Stomach smooth muscle (tissue), 2 donors: Measurements from ENCODE around the gene HERC2.
"Not testable (repeated sequence)": the region's sequence is repeated elsewhere in the genome, so short reads cannot be mapped to it uniquely, and the experiment has no call there.

Source experiments
- H3K27ac ChIP-seq: one replicate; pipeline ENCODE4 v1.7.0; 2013; ENCODE audit warnings: mild to moderate bottlenecking, low read length, inconsistent platforms
- H3K27me3 ChIP-seq, 2 donors: one replicate each; pipeline ENCODE4 v1.7.0; 2013; ENCODE audit warnings: low read length in 2 of 2; ENCODE audit not compliant: insufficient read depth in 2 of 2, control insufficient read depth in 1 of 2
- H3K36me3 ChIP-seq, 2 donors: one replicate each; pipeline ENCODE4 v1.7.0; 2013; ENCODE audit warnings: low read length in 2 of 2; ENCODE audit not compliant: control insufficient read depth in 2 of 2, insufficient read depth in 2 of 2
- H3K4me1 ChIP-seq: one replicate; pipeline ENCODE4 v1.7.0; 2013; ENCODE audit warnings: low read length; ENCODE audit not compliant: control insufficient read depth, insufficient read depth
- H3K4me3 ChIP-seq, 2 donors: one replicate each; pipeline ENCODE4 v1.7.0; 2013; ENCODE audit warnings: low read length in 2 of 2
- H3K9ac ChIP-seq, 2 donors: one replicate each; pipeline ENCODE4 v1.7.0; 2013; ENCODE audit warnings: low read length in 2 of 2, mild to moderate bottlenecking in 1 of 2
- H3K9me3 ChIP-seq, 2 donors: one replicate each; pipeline ENCODE4 v1.7.0; 2013; ENCODE audit warnings: low read length in 2 of 2; ENCODE audit not compliant: control insufficient read depth in 2 of 2
- donor health status: healthy.
- donor health status: Pancreatic carcinoma.

The HERC2 gene

DNA sequence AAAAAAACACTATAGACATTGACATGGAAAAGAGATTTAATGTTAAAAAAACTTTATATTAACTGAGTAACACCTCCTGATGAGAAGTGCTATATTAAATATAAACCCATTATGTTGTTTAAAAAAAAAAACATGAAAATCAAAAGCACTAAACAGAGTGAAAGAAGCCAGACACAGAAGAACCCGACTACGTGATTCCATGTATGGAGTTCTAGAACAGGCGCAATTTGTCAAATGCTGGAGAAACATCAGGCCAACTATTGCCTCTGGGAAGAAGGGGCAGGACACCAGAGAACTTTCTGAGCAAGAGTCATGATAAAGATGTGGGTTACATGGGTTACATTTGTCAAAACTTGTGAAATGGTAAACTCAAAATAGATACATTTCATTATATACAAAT lies 24.5 kb downstream of the HERC2 start:
- H3K9ac ChIP-seq, H3K27me3 ChIP-seq: not testable (repeated sequence)

DNA sequence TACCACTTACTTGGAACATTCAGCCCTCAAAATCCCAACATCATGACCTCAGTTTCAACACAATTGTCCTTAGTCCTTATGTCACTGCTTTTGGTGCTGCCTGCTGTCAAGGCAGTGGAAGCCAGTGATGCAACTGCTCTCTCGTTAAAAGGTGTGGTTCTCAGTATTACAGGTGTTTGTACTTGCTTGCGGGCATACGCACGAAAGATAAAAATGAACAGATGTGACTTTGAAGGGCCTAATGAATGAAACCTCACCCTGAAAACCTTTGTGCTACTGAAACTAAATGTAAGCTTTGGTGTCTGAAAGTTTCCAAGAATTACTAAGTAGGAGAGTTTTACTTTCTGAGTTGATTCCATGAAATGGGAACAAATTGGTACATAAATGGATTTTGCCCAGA lies 25.2 kb downstream of the HERC2 start:
- H3K9me3 ChIP-seq, H3K36me3 ChIP-seq, H3K4me1 ChIP-seq, H3K27me3 ChIP-seq, H3K4me3 ChIP-seq, H3K9ac ChIP-seq: not testable (repeated sequence)
- peak overlapping the region; percentile 31 for H3K27ac ChIP-seq

More for the DNA sequence above, 24.5 kb downstream of the HERC2 start:
- not testable (repeated sequence) for H3K9me3 ChIP-seq, H3K4me1 ChIP-seq, H3K27ac ChIP-seq, H3K4me3 ChIP-seq, H3K36me3 ChIP-seq

DNA sequence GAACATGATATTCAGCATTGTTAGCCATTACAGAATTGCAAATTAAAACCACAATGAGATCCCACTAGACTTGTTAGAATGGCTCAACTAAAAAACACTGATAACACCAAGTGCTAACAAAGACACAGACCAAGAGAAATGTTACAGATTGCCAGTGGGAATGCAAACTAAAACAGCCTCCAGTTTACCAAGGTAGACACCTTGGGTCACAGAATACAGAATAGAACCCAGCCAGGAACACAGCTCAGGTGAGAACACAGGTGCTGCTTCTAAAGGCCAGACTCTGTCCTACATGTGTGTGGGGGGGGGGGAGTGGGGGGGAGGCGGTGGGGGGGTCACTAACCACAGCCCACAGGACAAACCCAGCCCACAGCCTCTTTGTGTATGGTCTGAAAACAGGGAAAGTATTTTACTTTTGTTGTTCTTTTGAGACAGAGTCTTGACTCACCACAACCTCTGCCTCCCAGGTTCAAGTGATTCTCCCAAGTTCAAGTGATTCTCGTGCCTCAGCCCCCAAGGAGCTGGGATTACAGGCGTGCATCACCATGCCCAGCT lies 26.9 kb downstream of the HERC2 start:
- H3K9ac ChIP-seq, H3K4me1 ChIP-seq, H3K36me3 ChIP-seq, H3K9me3 ChIP-seq, H3K27me3 ChIP-seq, H3K27ac ChIP-seq, H3K4me3 ChIP-seq: not testable (repeated sequence)

DNA sequence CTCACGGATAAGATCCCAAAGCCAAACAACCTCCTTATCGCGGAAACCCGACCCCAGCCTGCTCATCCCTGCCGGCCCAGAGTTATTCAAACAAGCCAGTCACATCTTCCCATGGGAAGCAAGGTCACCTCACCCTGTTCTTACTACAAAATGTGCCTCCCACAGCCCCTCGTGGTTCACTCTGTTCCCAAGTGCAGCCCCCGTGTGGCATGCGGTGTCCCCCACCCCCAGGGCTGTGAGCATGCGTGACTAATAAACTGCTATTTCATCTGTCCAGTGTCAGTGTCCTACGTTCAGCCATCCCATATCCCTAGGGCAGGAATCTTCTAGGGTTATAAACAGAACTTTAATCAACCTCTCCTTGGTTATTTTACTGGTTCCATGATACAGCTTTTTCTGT lies 27.4 kb downstream of the HERC2 start:
- not testable (repeated sequence) for H3K27me3 ChIP-seq, H3K27ac ChIP-seq, H3K9me3 ChIP-seq, H3K4me1 ChIP-seq, H3K9ac ChIP-seq, H3K4me3 ChIP-seq
- H3K36me3 ChIP-seq = peaks cover 9 to 12% of the 10 kb centered on the region in 2 donors

DNA sequence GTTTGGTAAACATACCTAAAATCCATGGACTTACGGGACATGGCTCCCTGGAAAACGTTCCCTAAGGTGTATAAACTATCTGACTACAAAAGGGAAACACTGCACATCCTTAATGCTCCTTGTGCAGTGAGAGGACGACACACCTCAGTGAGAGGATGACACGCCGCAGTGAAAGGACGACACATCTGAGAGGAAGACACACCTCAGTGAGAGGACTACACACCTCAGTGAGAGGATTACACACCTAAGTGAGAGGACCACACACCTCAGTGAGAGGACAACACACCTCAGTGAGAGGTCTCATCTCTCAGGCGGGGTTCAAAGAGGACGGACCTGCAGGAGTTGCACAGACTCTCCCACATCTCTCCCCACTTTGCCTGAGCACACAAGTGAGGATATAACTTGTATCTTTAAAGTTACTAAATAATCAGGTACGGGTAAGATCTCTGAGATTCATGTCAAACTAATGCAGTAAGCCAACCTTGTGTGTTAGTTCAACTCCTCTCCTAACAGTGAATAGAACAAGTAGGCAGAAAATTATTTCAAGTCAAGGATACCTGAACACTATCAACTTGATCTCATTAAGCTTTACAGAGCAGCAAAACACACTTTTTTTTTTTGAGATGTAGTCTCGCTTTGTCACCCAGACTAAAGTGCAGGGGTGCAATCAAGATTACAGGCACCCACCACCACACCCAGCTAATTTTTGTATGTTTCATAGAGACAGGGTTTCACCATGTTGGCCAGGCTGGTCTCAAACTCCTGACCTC lies 32.1 kb downstream of the HERC2 start:
- Histone ChIP-seq H3K9me3 (no peaks in the 10 kb centered on the region), H3K36me3 (peaks cover 12 to 13% of the 10 kb centered on the region in 2 donors), H3K9ac (no peak overlapping the region), H3K27me3 (no peaks in the 10 kb centered on the region), H3K4me1 (no peaks in the 10 kb centered on the region), H3K27ac (peak overlapping the region; percentile 24), H3K4me3 (no peak overlapping the region)

DNA sequence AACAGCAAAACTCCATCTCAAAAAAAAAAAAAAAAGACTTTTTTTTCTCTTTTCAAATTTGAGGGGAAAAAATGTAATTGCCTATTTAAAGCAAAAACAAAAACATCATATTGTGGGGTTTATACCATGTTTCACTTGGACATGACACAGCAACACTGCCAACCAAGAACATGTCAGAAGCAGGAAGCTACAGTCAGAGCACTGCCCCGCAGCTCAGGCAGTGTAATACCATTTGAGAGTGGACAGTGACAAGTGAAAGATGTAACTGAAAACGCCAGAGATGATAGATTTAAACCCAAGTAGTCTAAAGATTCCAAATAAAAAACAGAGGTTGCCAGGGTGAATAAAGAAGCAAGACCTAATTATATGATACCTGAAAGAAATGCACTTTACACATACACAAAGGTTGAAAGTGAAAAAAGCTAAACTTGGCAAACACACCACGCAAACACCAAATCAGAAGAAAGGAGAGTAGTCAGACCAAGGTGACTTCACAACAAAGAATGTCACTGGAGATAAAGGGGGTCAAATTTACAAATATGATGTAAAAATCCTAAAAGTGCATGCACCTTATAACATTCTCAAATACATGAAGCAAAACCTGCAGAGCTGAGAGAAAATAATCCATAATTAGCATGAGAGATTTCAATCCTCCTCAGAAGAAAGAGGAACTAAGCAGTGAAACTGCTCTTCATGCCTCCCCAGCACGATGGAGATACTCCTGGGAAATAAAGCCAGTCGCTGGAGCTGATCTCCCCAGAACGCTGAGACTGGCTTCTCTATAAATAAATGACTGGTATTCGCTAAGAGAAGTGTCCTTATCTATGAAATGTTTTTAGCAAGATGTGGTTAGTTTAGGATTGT lies 32.9 kb downstream of the HERC2 start:
- H3K9ac ChIP-seq, H3K4me1 ChIP-seq, H3K4me3 ChIP-seq, H3K9me3 ChIP-seq, H3K27me3 ChIP-seq: not testable (repeated sequence)
- Histone ChIP-seq H3K36me3 (peaks cover 12 to 13% of the 10 kb centered on the region in 2 donors), H3K27ac (peak overlapping the region; percentile 24)

DNA sequence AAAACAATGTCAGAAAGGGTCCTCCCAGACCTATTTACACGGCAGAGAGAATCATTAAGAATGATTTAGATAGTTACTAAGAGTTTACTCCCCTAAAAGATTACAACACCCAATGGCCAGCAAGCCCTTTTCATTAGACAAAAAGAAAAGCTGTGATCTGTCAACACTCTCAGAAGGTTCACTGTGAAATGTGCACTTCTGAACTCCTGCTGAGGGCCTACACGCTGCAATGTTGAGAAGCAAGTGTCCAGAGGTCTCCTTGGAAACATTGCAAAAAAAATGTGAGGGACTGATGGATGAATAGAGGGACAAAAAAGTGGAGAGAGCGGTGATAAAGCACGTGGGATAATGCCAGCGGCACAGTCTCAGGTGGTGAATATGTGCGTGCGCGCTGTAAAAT lies 35.3 kb downstream of the HERC2 start:
- not testable (repeated sequence) for H3K27me3 ChIP-seq, H3K9me3 ChIP-seq, H3K27ac ChIP-seq, H3K4me3 ChIP-seq, H3K9ac ChIP-seq, H3K4me1 ChIP-seq
- H3K36me3 ChIP-seq = peaks cover 10 to 12% of the 10 kb centered on the region in 2 donors

DNA sequence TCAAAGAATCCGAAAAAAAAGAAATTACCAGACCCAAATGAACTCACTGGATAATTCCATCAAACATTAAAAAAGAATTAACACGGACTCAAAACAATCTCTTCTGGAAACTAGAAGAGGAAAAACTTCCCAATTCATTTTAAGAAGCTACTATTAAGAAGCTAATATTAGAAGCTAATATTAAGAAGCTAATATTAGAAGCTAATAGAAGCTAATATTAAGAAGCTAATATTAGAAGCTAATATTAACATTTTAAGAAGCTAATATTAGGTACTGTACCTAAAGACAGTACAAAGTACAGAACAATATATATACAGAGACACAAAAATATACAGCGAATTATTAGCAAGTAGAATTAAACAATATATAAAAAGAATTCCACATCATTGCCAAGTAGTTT lies 35.9 kb downstream of the HERC2 start:
- Histone ChIP-seq H3K27me3 (no peaks in the 10 kb centered on the region), H3K9ac (no peak overlapping the region), H3K9me3 (no peaks in the 10 kb centered on the region), H3K36me3 (peaks cover 9% of the 10 kb centered on the region in 2 donors), H3K27ac (no peak overlapping the region), H3K4me1 (peaks cover 8% of the 10 kb centered on the region), H3K4me3 (no peak overlapping the region)

DNA sequence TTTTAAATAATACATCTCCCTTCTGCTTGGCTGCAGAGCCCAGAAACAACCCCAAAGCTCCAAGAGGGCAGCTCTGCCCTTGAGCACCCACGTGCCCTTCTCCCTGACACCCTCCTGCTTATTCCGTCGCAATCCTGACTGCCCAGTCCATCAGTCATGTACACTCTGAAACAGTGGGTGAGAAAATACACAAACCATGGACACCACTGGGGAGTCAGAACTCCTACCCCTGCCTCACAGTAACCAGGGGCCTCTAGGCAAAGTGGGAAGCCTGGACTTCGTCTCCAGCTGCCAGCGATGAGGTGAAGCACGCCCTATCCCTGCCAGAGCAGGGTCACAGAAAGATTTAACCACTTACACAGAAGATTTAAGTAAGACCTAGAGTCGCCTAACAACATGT lies 40.1 kb downstream of the HERC2 start:
- H3K4me1 ChIP-seq = peaks cover 8% of the 10 kb centered on the region
- H3K27ac ChIP-seq = peak overlapping the region; percentile 41
- no peaks in the 10 kb centered on the region for H3K27me3 ChIP-seq
- H3K9me3 ChIP-seq = no peaks in the 10 kb centered on the region
- H3K36me3 ChIP-seq = peaks cover 4 to 10% of the 10 kb centered on the region in 2 donors
- H3K9ac ChIP-seq = no peak overlapping the region
- no peak overlapping the region for H3K4me3 ChIP-seq

DNA sequence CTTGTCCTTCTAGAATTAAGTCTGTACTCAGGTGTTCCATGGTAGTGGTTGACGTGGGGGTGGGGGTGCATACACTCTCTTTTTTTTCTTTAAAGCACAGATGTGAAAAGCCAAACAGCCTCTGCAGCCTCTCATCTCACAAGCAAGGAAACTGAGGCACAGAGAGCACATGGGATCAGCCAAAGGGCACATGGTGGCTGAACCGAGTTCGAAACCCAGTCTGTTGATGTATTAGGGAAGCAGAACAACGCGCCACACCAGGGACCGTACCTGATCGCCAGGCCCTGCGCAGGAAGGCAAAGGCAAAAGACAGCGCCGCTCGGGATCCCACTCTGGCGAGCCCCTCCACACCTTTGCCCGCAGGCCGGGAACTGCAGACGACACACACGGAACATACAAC lies 47.3 kb downstream of the HERC2 start:
- H3K36me3 ChIP-seq = peaks cover 16 to 31% of the 10 kb centered on the region in 2 donors
- H3K4me1 ChIP-seq = no peaks in the 10 kb centered on the region
- no peak overlapping the region for H3K9ac ChIP-seq
- H3K4me3 ChIP-seq = no peak overlapping the region
- H3K27ac ChIP-seq = no peak overlapping the region
- H3K27me3 ChIP-seq = no peaks in the 10 kb centered on the region
- no peaks in the 10 kb centered on the region for H3K9me3 ChIP-seq
